HG03108 (cell line): ENCODE data around the gene FAM114A2.

Source experiments
- ATAC-seq: cut with Tn5 transposase; IDR thresholded peaks from one replicate; pipeline ENCODE4 v1.9.1; 2021; ENCODE audit warnings: moderate library complexity; ENCODE audit not compliant: unreplicated experiment

The FAM114A2 gene

DNA sequence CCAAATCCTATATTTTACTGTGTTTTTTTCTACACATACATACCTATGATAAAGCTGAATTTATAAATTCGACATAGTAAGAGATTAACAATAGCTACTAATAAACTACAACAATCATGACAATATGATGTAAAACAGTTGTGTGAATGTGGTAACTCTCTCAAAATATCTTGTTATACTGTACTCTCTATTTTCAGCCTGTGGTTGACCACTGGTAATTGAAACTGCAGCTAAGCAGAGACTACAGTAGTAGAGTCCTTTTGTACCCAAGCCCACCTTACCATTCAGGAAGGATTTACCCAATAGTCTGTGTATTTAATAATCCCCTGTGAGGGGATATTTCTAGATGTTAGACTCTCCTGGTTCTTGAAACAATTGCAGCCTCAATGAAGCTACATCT, 86.7 kb downstream of the FAM114A2 start:
- ATAC-seq, result no peak

DNA sequence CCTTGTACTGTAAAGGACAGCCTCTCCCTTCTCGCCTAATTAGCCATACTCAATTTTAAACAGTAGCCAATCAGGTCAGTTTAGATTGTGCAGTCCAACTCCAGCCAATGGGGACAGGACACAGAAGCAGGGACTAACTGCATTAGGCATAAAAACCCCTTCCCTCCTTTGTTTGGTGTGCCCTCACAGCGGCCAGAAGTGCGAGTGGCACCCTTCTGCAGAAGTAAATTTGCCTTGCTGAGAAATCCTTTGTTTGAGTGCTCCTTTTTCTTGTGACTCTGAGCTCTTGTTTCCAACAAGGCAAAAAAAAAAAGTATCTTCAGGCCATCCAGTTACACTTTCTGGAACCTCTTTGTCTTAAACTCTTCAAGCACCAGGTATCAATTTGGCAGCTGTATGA, 97.4 kb downstream of the FAM114A2 start:
- no peak for ATAC-seq
